COR-L47 (cell line): ENCODE results near the gene TOB2.

ENCODE experiments used
- DNase-seq: peaks from one replicate; lab custom pipeline; 2025; lab: John Stamatoyannopoulos, UW

TOB2 gene

DNA sequence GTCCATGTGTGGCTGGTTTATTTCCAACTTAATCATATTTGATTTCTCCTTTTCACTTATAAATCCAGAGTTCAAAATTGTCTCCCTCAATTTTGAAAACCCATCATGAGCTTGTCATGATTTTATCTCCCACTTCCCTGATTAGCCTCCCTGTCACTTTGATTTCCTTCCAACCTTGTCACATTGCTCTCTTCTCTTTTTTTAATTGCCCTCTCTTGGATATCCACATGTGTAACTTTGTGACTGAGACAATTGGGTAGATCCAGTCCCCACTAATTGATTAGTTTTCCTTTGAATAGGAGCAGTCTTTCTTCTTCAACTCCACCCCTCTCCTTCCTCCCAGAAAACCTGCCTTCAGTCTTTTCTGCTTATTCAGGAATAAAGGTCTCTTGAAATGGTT lies 62.5 kb downstream of the TOB2 start:
- DNase-seq: no peak
